ENCODE data around the gene AGBL1.

DNA sequence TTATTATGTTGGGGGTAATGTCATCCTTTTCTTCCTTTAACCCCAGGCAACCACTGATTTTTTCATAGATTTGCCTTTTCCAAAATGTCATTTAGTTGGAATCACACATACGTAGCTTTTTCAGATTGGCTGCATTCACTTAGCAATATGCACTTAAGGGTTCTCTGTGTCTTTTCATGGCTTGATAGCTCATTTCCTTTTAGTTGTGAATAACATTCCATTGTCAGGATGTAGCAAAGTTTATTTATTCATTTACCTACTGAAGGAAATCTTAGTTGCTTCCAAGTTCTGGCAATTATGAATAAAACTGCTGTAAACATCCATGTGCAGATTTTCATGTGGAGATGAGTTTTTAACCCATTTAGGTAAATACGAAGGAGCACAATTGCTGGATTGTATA, 125.4 kb downstream of the AGBL1 start:
- no peak for TF ChIP-seq USF1 (IDR thresholded peaks at IDR 0.05)
- TF ChIP-seq EGR1 (IDR thresholded peaks at IDR 0.05), result no peak
- TF ChIP-seq, protein P1, sequence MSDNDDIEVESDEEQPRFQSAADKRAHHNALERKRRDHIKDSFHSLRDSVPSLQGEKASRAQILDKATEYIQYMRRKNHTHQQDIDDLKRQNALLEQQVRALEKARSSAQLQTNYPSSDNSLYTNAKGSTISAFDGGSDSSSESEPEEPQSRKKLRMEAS (IDR thresholded peaks at IDR 0.05), result no peak
- no peak for TF ChIP-seq FOXM1 (IDR thresholded peaks at IDR 0.05; ENCODE audit: borderline replicate concordance, low read depth)
- TF ChIP-seq RAD21 (IDR thresholded peaks at IDR 0.05; ENCODE audit: low read depth), result no peak
- TF ChIP-seq ZBTB7A (IDR thresholded peaks at IDR 0.05; ENCODE audit: low read depth), result no peak
- no peak for TF ChIP-seq EP300 (IDR thresholded peaks at IDR 0.05; ENCODE audit: borderline replicate concordance)
- no peak for TF ChIP-seq CEBPB (IDR thresholded peaks at IDR 0.05)
- TF ChIP-seq TCF12 (IDR thresholded peaks at IDR 0.05; ENCODE audit: low read depth), result no peak
- TF ChIP-seq TAF1 (IDR thresholded peaks at IDR 0.05; ENCODE audit: low read depth), result no peak
- no peak for TF ChIP-seq YY1 (IDR thresholded peaks at IDR 0.05; ENCODE audit: low read depth)
- TF ChIP-seq, protein P2, sequence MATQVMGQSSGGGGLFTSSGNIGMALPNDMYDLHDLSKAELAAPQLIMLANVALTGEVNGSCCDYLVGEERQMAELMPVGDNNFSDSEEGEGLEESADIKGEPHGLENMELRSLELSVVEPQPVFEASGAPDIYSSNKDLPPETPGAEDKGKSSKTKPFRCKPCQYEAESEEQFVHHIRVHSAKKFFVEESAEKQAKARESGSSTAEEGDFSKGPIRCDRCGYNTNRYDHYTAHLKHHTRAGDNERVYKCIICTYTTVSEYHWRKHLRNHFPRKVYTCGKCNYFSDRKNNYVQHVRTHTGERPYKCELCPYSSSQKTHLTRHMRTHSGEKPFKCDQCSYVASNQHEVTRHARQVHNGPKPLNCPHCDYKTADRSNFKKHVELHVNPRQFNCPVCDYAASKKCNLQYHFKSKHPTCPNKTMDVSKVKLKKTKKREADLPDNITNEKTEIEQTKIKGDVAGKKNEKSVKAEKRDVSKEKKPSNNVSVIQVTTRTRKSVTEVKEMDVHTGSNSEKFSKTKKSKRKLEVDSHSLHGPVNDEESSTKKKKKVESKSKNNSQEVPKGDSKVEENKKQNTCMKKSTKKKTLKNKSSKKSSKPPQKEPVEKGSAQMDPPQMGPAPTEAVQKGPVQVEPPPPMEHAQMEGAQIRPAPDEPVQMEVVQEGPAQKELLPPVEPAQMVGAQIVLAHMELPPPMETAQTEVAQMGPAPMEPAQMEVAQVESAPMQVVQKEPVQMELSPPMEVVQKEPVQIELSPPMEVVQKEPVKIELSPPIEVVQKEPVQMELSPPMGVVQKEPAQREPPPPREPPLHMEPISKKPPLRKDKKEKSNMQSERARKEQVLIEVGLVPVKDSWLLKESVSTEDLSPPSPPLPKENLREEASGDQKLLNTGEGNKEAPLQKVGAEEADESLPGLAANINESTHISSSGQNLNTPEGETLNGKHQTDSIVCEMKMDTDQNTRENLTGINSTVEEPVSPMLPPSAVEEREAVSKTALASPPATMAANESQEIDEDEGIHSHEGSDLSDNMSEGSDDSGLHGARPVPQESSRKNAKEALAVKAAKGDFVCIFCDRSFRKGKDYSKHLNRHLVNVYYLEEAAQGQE (IDR thresholded peaks at IDR 0.05; ENCODE audit: low read depth), result no peak

Data from Ishikawa (cell line).